Stimulated activated naive CD8-positive, alpha-beta T cell treated with anti-CD3 and anti-CD28 coated beads, Interleukin-15, amount 100 ng/mL, for 72 hours (primary cell): ENCODE data around the gene SVEP1.
A peak's percentile ranks its signal among the peaks of the same experiment; 100 is the strongest.
"Not testable (repeated sequence)": the region's sequence is repeated elsewhere in the genome, so short reads cannot be mapped to it uniquely, and the experiment has no call there.

ENCODE experiments used
- ATAC-seq: fragments of 150-1000 bp; cut with Tn5 transposase; 2 replicates; pipeline ENCODE4 v1.10.0; 2021; ENCODE audit warnings: mild to moderate bottlenecking, moderate library complexity
- DNase-seq, 2 donors: peaks; one replicate each; pipeline ENCODE4 v3.0.0; 2021 to 2022
- H3K27ac Mint-ChIP-seq, 2 donors: one replicate each; pipeline ENCODE4 v1.8.0; 2022; ENCODE audit warnings: mild to moderate bottlenecking in 2 of 2, mixed read lengths in 2 of 2, moderate library complexity in 2 of 2
- H3K27me3 Mint-ChIP-seq: one replicate; pipeline ENCODE4 v1.8.0; 2022; ENCODE audit warnings: mixed read lengths
- H3K4me1 Mint-ChIP-seq: one replicate; pipeline ENCODE4 v1.8.0; 2022; ENCODE audit warnings: mild to moderate bottlenecking, mixed read lengths
- H3K4me3 Mint-ChIP-seq, 2 donors: one replicate each; pipeline ENCODE4 v1.8.0; 2022; ENCODE audit warnings: mild to moderate bottlenecking in 2 of 2, mixed read lengths in 2 of 2, moderate library complexity in 1 of 2
- H3K9me3 Mint-ChIP-seq, 2 donors: one replicate each; pipeline ENCODE4 v1.8.0; 2022; ENCODE audit warnings: mixed read lengths in 2 of 2

Gene SVEP1

DNA sequence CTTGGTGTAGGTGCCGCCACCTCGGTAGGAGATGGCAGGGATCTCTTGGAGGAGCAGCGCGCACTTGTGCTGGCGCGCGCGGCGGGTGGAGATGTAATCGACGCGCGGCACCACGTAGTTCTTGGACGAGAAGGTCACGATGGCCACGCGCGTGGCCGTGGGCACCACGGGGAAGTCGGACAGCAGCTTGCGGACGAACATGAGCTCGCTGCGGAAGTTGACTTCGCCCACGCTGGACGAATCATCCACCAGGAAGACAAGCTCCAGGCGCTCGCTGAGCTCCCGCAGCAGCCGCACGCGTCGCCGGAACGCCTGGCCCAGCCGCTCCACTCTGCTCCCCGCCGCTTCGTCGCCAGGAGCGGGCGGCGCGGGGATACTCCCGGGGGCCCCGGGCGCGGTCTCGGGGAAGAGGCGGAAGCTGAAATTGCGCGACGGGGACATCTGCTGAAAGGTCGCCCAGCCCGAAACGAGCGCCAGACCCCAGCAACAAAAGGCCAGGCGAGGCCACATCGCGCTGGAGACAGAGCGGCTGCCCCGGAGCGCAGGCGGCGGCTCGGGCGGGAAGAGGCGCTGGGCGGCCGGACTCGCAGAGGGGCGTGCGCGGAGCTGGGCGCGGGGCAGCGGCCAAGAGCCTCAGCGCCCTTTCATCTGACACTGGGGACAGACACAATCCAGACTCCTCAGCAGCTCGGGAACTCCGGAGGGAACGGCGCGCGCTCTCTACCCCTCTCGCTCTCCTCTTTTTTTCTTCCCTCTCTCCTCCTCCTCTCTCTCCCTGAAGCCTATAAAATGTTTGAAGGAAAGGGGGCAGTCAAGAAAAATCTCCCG, at the start of gene SVEP1:
TSS of gene SVEP1 (minus strand) at position 708 of the 828 bp plus-strand sequence. CDS start at position 510, 198 bp downstream.
- peaks cover 27% of the 10 kb centered on the region for H3K27me3 Mint-ChIP-seq
- peaks cover 12% of the 10 kb centered on the region for H3K4me1 Mint-ChIP-seq
- no peak for DNase-seq
- ATAC-seq: no peak
- no peak within 1 kb of the TSS for H3K27ac Mint-ChIP-seq
- H3K9me3 Mint-ChIP-seq: peaks cover 0 to 6% of the 10 kb centered on the region in 2 donors
- H3K4me3 Mint-ChIP-seq: peak within 1 kb of the TSS in 1 of 2 donors; percentile 57

DNA sequence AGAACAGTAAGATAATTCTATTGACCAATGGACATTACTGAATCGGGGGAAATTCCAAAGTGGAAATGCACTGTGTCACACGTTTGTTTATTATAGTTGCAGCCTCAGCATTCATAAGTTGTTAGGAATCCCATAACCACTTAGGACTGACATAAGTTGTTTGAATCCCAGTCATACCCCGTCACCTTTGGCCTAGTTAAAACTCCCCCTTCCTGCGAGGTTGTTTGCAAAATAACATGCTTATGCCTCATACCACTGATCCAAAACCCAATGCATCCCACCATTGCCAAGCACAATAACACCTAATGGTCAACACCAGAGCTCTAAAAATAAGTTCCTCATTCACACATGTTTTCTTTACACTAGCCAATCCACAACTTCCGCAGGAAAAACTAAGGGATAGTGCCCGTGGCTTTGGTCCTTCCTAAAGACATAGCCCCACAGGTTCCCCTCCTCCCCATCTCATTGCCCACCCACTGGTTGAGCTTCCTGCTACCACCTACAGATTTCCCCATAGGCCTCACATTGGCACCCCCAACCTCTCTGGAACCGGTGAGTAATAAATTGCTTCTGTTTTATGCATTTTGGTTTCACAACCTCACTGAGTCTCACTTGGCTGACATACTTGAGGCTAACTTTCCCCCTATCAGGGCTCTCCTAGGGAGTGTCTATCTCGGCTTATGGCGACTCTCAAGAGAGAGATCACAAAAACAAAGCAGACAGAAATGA, 46.7 kb upstream of the SVEP1 start:
- Mint-ChIP-seq H3K9me3 (no peaks in the 10 kb centered on the region), H3K4me1 (peaks cover 12% of the 10 kb centered on the region), H3K27ac (peak overlapping the region in 1 of 2 donors; percentile 37), H3K4me3 (peak overlapping the region in 1 of 2 donors; percentile 34), H3K27me3 (no peaks in the 10 kb centered on the region)
- ATAC-seq (peak; percentile 99), DNase-seq (peak; percentile 4 to 44)

DNA sequence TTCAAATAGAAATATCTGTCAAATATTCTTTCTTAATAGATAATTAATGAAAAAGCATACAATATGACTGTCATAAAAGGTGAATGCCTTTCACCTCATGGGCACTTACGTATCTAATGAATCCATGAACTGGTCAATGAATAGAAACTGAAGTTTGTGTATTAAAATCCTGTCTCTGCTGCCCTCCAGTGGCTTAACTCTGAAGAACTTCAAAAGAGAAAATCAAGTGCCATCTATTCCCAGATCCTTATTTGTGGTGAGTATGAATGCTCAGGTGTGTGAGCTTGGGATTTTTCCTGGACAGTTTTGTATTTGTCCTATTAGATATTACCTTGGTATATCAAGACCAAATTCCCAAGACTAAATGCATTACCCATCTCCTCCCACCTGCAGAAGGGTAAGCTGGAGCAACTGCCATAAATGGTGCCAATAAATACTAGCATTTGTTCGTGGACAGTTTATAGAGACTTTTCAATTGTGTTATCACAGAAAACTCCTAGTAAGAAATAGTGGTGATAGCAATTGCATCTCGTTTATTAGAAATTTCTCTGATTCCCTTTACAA, 44.0 kb upstream of the SVEP1 start:
- no peak for DNase-seq
- no peak for ATAC-seq
- Mint-ChIP-seq H3K9me3 (no peaks in the 10 kb centered on the region), H3K27ac (no peak overlapping the region), H3K4me1 (peaks cover 12% of the 10 kb centered on the region), H3K27me3 (peaks cover 6% of the 10 kb centered on the region), H3K4me3 (no peak overlapping the region)

DNA sequence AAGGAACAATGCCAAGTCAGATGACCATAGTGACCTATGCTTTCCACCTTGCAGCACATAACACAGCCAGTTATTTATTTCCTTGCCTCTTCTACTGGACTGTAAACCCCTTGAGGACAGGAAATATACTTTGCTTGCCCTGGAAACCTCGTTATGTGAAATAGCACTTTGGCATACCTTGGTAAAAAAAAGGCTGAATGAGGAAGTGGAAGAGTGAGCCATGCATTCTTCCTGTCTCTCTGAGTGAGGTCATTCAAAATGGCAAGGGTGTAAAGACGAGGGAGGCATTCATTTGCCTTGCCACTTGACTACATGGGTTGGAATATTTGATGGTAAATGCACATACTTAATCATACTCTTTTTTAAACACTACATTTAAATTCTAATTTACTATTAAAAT, 42.8 kb upstream of the SVEP1 start:
- Mint-ChIP-seq H3K9me3 (no peaks in the 10 kb centered on the region), H3K4me3 (no peak overlapping the region), H3K27ac (no peak overlapping the region), H3K27me3 (peaks cover 6% of the 10 kb centered on the region), H3K4me1 (peaks cover 12% of the 10 kb centered on the region)
- DNase-seq (no peak), ATAC-seq (no peak)

DNA sequence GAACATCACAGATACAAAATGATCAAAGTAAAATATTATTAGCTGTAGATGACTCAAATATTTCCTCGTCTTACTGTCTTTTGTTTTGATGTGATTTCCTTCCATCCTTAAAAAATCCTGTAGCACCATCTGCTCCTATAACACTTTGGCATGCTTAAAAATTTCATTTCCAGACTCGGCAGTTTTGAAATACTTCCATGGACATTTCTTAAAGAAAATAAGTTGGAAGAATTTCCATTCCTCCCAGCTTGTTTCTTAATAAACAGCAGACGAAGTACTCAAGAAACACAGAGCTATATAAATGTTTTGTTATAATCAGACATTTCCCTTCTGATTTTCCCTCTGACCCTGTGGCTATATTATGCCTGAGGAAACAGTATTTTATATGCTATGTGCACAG, 41.2 kb upstream of the SVEP1 start:
- ATAC-seq: no peak
- peaks cover 6% of the 10 kb centered on the region for H3K27me3 Mint-ChIP-seq
- no peak overlapping the region for H3K27ac Mint-ChIP-seq
- no peaks in the 10 kb centered on the region for H3K9me3 Mint-ChIP-seq
- no peaks in the 10 kb centered on the region for H3K4me1 Mint-ChIP-seq
- DNase-seq: no peak
- H3K4me3 Mint-ChIP-seq: no peak overlapping the region

DNA sequence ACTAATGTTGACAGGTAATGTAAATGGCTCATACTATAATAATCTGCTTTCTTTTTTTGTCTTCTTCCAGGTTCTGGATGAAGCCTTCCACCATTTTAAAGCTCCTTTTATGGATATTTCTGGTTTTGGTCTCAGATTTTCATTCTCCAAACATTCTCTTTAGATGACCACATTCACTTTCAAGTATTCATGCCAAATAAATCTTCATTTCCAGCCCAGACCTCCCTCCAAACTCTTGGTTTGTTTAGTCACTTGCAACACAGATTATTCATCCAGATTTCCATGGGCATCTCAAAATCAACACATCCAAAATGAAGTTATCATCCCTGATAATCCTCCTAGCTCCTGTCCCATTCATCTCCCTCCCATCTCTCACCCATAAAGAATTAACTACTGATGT, 40.3 kb upstream of the SVEP1 start:
- H3K4me1 Mint-ChIP-seq: no peaks in the 10 kb centered on the region

DNA sequence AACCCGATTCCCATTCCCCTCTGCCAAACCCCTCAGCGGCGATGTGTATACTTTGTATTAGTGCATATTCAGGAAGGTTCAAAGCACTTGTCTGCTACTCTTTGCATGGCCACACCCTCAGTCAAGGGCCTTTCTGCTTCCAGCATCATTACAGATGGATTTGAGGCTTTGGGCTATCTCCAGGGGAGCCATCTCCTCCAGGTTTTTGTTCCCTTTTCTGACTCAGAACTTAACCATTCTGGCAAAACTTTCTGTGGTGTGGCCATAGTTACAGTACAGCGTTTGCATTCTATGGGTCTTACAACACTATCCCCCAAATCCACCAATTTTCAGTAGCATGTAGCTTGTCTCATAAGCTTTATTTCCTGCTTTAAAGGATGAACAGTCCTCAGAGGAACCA, 36.0 kb upstream of the SVEP1 start:
- ATAC-seq (no peak), DNase-seq (no peak)
- Mint-ChIP-seq H3K4me3 (no peak overlapping the region), H3K4me1 (no peaks in the 10 kb centered on the region), H3K27ac (no peak overlapping the region), H3K27me3 (peaks cover 6% of the 10 kb centered on the region), H3K9me3 (no peaks in the 10 kb centered on the region)

More for the DNA sequence above, 40.3 kb upstream of the SVEP1 start:
- DNase-seq (no peak), ATAC-seq (no peak)
- Mint-ChIP-seq H3K27me3 (peaks cover 6% of the 10 kb centered on the region), H3K27ac (no peak overlapping the region), H3K9me3 (no peaks in the 10 kb centered on the region), H3K4me3 (no peak overlapping the region)

DNA sequence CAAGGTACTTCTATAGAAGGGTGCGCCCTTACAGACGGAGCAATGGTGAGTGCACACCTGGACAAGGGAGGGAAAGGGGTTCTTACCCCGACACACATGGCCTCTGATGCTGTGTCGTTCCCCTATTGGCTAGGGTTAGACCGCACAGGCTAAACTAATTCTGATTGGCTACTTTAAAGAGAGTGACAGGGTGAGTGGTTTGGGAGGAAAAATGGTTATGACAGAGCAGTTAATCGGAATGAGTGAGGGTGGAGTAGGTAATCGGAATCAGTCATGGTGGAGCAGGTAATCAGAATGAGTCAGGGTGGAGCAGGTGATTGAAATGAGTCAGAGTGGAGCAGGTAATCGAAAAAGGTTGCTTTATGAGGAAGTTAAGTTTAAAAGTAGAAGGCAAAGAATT, 35.0 kb upstream of the SVEP1 start:
- not testable (repeated sequence) for ATAC-seq, DNase-seq, H3K9me3 Mint-ChIP-seq, H3K27ac Mint-ChIP-seq, H3K4me3 Mint-ChIP-seq, H3K27me3 Mint-ChIP-seq, H3K4me1 Mint-ChIP-seq

DNA sequence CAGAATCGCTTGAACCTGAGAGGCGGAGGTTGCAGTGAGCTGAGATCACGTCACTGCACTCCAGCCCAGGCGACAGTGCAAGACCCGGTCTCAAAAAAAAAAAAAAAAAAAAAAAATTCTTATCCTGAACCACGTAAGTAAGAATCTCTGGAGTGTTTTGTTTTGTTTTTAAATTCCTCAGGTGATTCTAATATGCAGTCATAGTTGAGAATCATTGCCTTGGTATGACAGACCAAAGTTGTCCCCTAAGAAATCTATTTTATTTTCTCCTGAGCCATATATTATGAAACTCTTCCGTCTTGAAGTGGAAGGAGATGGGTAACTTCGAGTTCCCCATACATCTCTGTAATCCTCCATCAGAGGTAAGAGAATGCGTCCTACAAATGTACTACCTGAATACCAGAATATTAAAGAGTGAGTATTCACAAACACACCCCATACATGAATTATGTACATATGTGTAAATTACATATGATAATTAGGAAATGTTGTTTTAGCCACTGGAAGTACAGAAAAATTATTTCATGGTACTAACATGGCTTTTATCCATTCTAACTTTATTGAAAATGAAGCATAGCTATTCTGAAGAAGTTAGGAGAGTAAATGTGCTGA, 26.7 kb upstream of the SVEP1 start:
- no peak overlapping the region for H3K27ac Mint-ChIP-seq
- DNase-seq: no peak
- no peak overlapping the region for H3K4me3 Mint-ChIP-seq
- H3K4me1 Mint-ChIP-seq: no peaks in the 10 kb centered on the region
- ATAC-seq: no peak
- H3K27me3 Mint-ChIP-seq: no peaks in the 10 kb centered on the region
- no peaks in the 10 kb centered on the region for H3K9me3 Mint-ChIP-seq

DNA sequence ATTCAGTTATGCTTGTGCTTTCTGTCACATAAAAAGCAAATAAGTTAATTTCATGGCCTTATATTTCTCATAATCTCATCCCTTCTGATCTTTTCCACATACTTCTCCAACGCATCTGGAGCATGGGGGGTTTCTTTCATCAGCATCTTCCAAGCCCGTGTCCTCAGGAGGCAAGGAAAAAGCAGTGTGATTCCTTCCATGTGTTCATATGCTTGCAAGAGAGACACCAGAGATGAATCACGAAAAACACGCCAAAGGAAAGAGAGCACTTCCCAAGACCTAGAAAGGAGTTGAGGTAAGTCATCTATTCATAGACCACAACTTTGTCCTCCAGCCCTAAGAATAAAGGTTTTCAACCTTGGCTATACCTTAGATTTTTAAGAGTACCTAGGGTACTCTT, 26.0 kb upstream of the SVEP1 start:
- DNase-seq (no peak), ATAC-seq (no peak)
- H3K4me1 Mint-ChIP-seq: no peaks in the 10 kb centered on the region
- H3K4me3 Mint-ChIP-seq: no peak overlapping the region
- no peak overlapping the region for H3K27ac Mint-ChIP-seq
- no peaks in the 10 kb centered on the region for H3K9me3 Mint-ChIP-seq
- H3K27me3 Mint-ChIP-seq: no peaks in the 10 kb centered on the region

DNA sequence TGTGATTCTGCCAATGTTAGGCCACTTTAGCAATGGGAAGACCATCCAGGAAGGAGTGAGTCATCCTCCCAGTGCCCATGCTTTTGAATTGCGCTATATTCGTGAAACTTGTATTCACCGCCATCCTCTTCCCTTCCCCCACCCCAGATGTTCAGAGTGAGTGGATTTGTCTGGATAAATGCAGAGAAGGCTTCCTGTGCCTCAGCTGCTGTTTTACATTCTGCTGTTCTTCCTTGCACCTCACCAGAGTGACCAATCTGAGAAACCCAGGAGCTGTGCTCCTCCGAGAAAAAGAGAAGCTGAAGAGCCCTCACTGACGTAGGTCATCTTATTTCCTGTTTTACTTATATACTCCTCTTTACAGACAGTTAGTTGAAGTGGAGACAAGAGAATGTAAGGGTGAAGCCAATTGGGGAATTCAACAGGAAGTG, 24.6 kb upstream of the SVEP1 start:
- ATAC-seq (no peak), DNase-seq (no peak)
- H3K27ac Mint-ChIP-seq: no peak overlapping the region
- H3K9me3 Mint-ChIP-seq: no peaks in the 10 kb centered on the region
- H3K4me1 Mint-ChIP-seq: no peaks in the 10 kb centered on the region
- no peak overlapping the region for H3K4me3 Mint-ChIP-seq
- H3K27me3 Mint-ChIP-seq: no peaks in the 10 kb centered on the region

DNA sequence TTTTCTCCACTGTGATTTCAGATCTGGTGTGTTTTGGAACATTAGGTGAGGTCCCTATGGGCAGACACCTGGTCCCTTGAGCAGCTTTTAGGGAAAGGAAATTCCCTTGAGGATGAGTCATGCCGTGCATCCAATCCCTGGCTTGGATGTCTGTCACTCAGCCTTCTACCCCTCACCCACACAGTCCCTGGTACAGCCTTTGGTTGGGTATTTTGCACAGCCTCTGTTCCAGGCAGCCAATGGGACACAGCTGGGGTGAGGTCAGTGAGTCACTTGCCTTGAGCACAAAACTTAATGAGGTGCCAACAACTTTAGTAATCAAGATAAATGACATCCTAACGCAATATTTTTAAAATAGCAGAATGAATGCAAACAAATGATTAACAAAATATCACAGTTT, 22.7 kb upstream of the SVEP1 start:
- H3K4me1 Mint-ChIP-seq: no peaks in the 10 kb centered on the region
- H3K9me3 Mint-ChIP-seq: peaks cover 5 to 7% of the 10 kb centered on the region in 2 donors
- DNase-seq (no peak), ATAC-seq (no peak)
- H3K27me3 Mint-ChIP-seq: no peaks in the 10 kb centered on the region
- no peak overlapping the region for H3K4me3 Mint-ChIP-seq
- H3K27ac Mint-ChIP-seq: no peak overlapping the region

DNA sequence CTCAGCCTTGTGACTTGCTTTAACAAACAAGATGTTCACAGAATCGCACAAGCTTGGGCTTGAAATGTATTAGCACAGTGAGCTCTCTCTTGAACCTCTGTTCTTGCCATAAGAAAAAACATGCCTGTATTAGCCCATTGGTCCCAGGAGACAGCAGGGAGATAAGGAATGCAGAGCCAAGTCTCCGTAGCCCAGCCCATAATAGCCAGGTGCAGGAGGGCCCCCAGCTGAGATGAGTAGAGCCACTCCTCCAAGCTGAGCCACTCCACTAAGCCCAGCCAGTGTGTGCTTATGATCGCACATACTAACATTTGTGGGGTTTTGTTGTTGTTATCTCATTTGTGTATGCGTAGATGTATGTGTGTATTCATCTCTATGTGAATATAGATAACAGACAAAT, 21.6 kb upstream of the SVEP1 start:
- Mint-ChIP-seq H3K4me3 (no peak overlapping the region), H3K9me3 (peaks cover 6 to 8% of the 10 kb centered on the region in 2 donors), H3K4me1 (no peaks in the 10 kb centered on the region), H3K27ac (no peak overlapping the region), H3K27me3 (no peaks in the 10 kb centered on the region)
- no peak for DNase-seq
- ATAC-seq: no peak

DNA sequence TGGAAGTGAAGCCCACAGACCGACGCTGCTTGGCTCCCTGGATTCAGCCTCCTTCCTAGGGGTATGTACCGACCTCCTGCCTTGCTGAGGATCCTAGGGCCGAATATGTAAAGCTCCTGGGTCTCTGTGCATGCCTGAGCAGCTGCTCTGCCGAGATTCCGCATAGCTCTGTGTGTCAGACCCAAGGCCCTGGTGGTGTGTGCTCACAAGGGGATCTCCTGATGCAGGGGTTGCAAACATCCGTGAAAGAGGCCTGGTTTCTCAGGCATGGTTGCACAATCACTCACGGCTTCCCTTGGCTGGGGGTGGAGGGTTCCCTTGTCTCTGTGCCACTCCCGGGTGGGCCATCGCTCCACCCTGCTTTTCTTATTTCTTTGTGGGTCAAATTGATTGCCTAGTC, 19.9 kb upstream of the SVEP1 start:
- H3K27me3 Mint-ChIP-seq: no peaks in the 10 kb centered on the region

DNA sequence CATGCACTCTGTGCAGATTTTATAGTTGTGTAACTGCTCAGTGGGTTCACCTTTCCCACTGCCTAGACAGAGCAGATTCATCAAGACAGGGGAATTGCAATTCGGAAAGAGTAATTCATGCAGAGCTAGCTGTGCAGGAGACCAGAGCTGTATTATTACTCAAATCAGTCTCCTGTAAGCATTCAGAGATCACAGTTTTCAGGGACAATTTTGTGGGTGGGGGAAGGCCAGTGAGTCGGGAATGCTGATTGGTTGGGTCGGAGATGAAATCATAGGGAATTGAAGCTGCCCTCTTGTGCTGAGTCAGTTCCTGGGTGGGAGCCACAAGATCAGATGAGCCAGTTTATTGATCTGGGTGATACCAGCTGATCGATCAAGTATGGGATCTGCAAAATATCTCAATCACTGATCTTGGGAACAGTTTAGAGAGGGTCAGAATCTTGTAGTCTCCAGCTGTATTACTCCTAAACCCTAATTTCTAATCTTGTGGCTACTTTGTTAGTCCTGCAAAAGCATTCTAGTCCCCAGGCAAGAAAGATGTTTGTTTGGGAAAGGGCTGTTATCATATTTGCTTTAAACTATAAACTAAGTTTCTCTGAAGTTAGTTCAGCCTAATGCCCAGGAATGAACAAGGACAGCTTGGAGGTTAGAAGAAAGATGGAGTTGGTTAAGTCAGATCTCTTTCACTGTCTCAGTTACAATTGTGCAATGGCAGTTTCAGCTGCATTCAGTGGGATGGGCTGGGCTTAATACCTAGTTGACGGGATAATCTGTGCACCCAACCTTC, 12.7 kb upstream of the SVEP1 start:
- Mint-ChIP-seq H3K4me3 (no peak overlapping the region), H3K4me1 (no peaks in the 10 kb centered on the region), H3K27ac (no peak overlapping the region), H3K27me3 (no peaks in the 10 kb centered on the region), H3K9me3 (peaks cover 8 to 9% of the 10 kb centered on the region in 2 donors)
- no peak for DNase-seq
- no peak for ATAC-seq

More for the DNA sequence above, 19.9 kb upstream of the SVEP1 start:
- no peak overlapping the region for H3K27ac Mint-ChIP-seq
- H3K9me3 Mint-ChIP-seq: peaks cover 6 to 8% of the 10 kb centered on the region in 2 donors
- ATAC-seq (no peak), DNase-seq (no peak)
- no peaks in the 10 kb centered on the region for H3K4me1 Mint-ChIP-seq
- H3K4me3 Mint-ChIP-seq: no peak overlapping the region
